BJ (cell line): ENCODE data around the gene CCL15. TPM values are rescaled to one million over a fixed set of nuclear protein-coding genes. Genes with fewer than 3 reads are reported as not detected.

Experiments
- CTCF ChIA-PET: fragments of 350-600 bp; formaldehyde crosslinking; extraction: SDS; loops from one replicate; lab custom pipeline; 2021; ENCODE audit warnings: antibody characterized with exemption, inconsistent platforms; lab: Yijun Ruan, JAX
- POLR2A ChIA-PET: fragments of 300-600 bp; sonication (Branson Sonifier 250); formaldehyde crosslinking; extraction: SDS; loops from one replicate; lab custom pipeline; 2021; ENCODE audit warnings: antibody characterized with exemption; lab: Charles Lee
- DNase-seq: peaks from one replicate; pipeline ENCODE4 v3.0.0-alpha.2; 2011; ENCODE audit warnings: low read depth
- H3K27me3 ChIP-seq: 2 replicates; pipeline ENCODE4 v1.6.0; 2011; ENCODE audit warnings: low read length; ENCODE audit not compliant: control insufficient read depth, insufficient read depth
- H3K36me3 ChIP-seq: 2 replicates; pipeline ENCODE4 v1.5.1; 2011; ENCODE audit warnings: low read length; ENCODE audit not compliant: control insufficient read depth, insufficient read depth
- H3K4me3 ChIP-seq: 2 replicates; pipeline ENCODE4 v1.5.1; 2011; ENCODE audit warnings: low read depth, mild to moderate bottlenecking, control low read depth, low read length
- CTCF ChIP-seq: IDR thresholded peaks from 2 replicates; pipeline ENCODE4 v1.5.1; 2011; ENCODE audit warnings: low read depth, mild to moderate bottlenecking, control low read depth, inconsistent platforms, low read length, moderate library complexity; ENCODE audit not compliant: insufficient read depth
- polyA plus RNA-seq: library from polyadenylated mRNA; depleted of rRNA; stranded (reverse); fragments of >200 nt; gene quantifications from 2 replicates; pipeline ENCODE4 v1.2.3, GENCODE V29; 2011

CCL15 gene
- polyA plus RNA-seq, 1 experiment = not detected

- Histone ChIP-seq H3K4me3 (no peak overlapping the region), H3K36me3 (no peaks in the 10 kb centered on the region), H3K27me3 (no peaks in the 10 kb centered on the region)
- no peak for TF ChIP-seq CTCF
- DNase-seq = no peak
- CTCF ChIA-PET = no interaction called here
- POLR2A ChIA-PET = no interaction called here
These were observed 29.6 kb upstream of the CCL15 start for GRCh38 chr17:36030956-36031355.

GRCh38 chr17:36027761-36028160 lies 26.4 kb upstream of the CCL15 start:
- no peak for TF ChIP-seq CTCF
- H3K27me3 ChIP-seq = no peaks in the 10 kb centered on the region
- CTCF ChIA-PET = no interaction called here
- POLR2A ChIA-PET = no interaction called here
- DNase-seq = no peak
- H3K4me3 ChIP-seq = no peak overlapping the region
- H3K36me3 ChIP-seq = no peaks in the 10 kb centered on the region

- H3K27me3 ChIP-seq = no peaks in the 10 kb centered on the region
- ChIA-PET POLR2A (no interaction called here), CTCF (interaction anchor here (0.7 to 1.1 kb wide), 2 partner anchors 19 to 124 kb away, joined by 3 read pairs; no protein-coding TSS in a partner anchor)
- H3K36me3 ChIP-seq = no peaks in the 10 kb centered on the region
- no peak for TF ChIP-seq CTCF
- no peak overlapping the region for H3K4me3 ChIP-seq
- no peak for DNase-seq
These were observed 22.9 kb upstream of the CCL15 start for GRCh38 chr17:36024106-36024869.

- TF ChIP-seq CTCF = no peak
- Histone ChIP-seq H3K36me3 (no peaks in the 10 kb centered on the region), H3K27me3 (no peaks in the 10 kb centered on the region), H3K4me3 (no peak overlapping the region)
- DNase-seq = no peak
- ChIA-PET POLR2A (no interaction called here), CTCF (no interaction called here)
These were observed 18.1 kb upstream of the CCL15 start for GRCh38 chr17:36019423-36019822.

GRCh38 chr17:36017799-36018198 lies 16.4 kb upstream of the CCL15 start, which contains the start of gene CCL23:
TSS of gene CCL23 (minus strand) at chr17:36017972. CDS start at chr17:36017897, 75 bp downstream.
- TF ChIP-seq CTCF = no peak
- H3K27me3 ChIP-seq = no peaks in the 10 kb centered on the region
- no peaks in the 10 kb centered on the region for H3K36me3 ChIP-seq
- H3K4me3 ChIP-seq = no peak within 1 kb of the TSS
- POLR2A ChIA-PET = no interaction called here
- CTCF ChIA-PET = no interaction called here
- DNase-seq = no peak
